HEK293T (cell line): ENCODE data around the gene TNFRSF8.

ENCODE experiments used
- CTBP1 ChIP-seq: fragments of 450-650 bp; IDR thresholded peaks from 2 replicates; pipeline ENCODE4 v1.6.1; 2016; ENCODE audit warnings: borderline replicate concordance
- FOXA1 ChIP-seq: fragments of 450-650 bp; IDR thresholded peaks from 2 replicates; pipeline ENCODE4 v1.6.1; 2016; ENCODE audit warnings: mild to moderate bottlenecking
- FOXM1 ChIP-seq: fragments of 450-650 bp; IDR thresholded peaks from 2 replicates; pipeline ENCODE4 v1.6.1; 2017; ENCODE audit warnings: mild to moderate bottlenecking, borderline replicate concordance
- L3MBTL2 ChIP-seq: fragments of 450-650 bp; conservative IDR thresholded peaks from 2 replicates; pipeline ENCODE4 v1.6.1; 2016; ENCODE audit warnings: mild to moderate bottlenecking
- SP1 ChIP-seq: fragments of 450-650 bp; IDR thresholded peaks from 2 replicates; pipeline ENCODE4 v1.6.1; 2017
- ZNF384 ChIP-seq: fragments of 450-650 bp; IDR thresholded peaks from 2 replicates; pipeline ENCODE4 v1.6.1; 2016

DNA sequence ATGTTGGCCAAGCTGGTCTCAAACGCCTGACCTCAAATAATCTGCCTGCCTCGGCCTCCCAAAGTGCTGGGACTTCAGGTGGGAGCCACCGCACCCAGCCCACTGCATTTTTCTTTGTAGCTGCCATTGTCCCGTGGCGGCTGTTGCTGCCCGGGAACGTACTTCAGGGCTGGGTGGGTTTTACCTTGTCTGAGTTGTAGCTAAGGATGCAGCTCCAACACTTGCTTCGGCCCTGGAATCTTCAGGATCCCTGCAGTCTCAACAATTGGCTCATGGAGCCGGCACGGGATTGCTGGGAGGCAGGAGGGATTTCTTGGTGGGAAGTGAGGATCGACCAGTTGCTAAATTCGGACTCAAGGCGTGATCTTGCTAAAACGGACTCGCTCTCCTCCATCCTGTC, 10.7 kb downstream of the TNFRSF8 start:
- TF ChIP-seq ZNF384 (no peak), L3MBTL2 (no peak), SP1 (no peak), CTBP1 (no peak), FOXA1 (no peak), FOXM1 (no peak)
